Endothelial cell of umbilical vein (primary cell): ENCODE measurements around the gene LLGL2. TPM values are rescaled to one million over a fixed set of nuclear protein-coding genes. Genes with fewer than 3 reads are reported as not detected.

Source experiments
- BruUV-seq: library from RNA; stranded (reverse); fragments of 400-500 nt; replicated peaks from 2 replicates; lab custom pipeline; 2021; lab: Mats Ljungman, UMichigan
- CTCF ChIA-PET: fragments of 300-600, 350-600 bp; sonication (Branson Sonifier 250); formaldehyde crosslinking; loops from one replicate; lab custom pipeline; 2021; ENCODE audit warnings: antibody characterized with exemption, inconsistent platforms; lab: Charles Lee
- POLR2A ChIA-PET: fragments of 300-600, 350-600 bp; sonication (Branson Sonifier 250); formaldehyde crosslinking; loops from one replicate; lab custom pipeline; 2021; ENCODE audit warnings: antibody characterized with exemption, inconsistent platforms; lab: Charles Lee
- DNase-seq: peaks from one replicate; pipeline ENCODE4 v3.0.0-alpha.2; 2011; ENCODE audit warnings: low read depth, low spot score
- FAIRE-seq: peaks from 2 replicates; lab custom pipeline; 2011; peaks lifted over from hg19 to GRCh38; lab: Jason Lieb, UNC
- H2AFZ ChIP-seq: 2 replicates; pipeline ENCODE4 v1.6.0; 2012; ENCODE audit warnings: low read depth, low read length, control low read depth, inconsistent platforms
- H3K27ac ChIP-seq: 2 replicates; pipeline ENCODE4 v1.5.1; 2011; ENCODE audit warnings: low read depth, mild to moderate bottlenecking, control low read depth, low read length, moderate library complexity; ENCODE audit not compliant: insufficient read depth
- H3K27me3 ChIP-seq, 2 experiments: 2 replicates each; pipeline versions ENCODE4 v1.6.0 to v1.6.1; 2011; ENCODE audit warnings: low read length in 2 of 2, mixed read lengths in 1 of 2; ENCODE audit not compliant: control insufficient read depth in 2 of 2, insufficient read depth in 2 of 2
- H3K36me3 ChIP-seq, 2 experiments: 2 replicates in 1 of 2; 3 replicates in 1 of 2; pipeline ENCODE4 v1.5.1; 2011; ENCODE audit warnings: low read length in 2 of 2, mild to moderate bottlenecking in 1 of 2, moderate library complexity in 1 of 2; ENCODE audit not compliant: control insufficient read depth in 2 of 2, insufficient read depth in 2 of 2; ENCODE audit errors: extremely low read depth in 1 of 2
- H3K4me1 ChIP-seq: 3 replicates; pipeline ENCODE4 v1.5.1; 2011; ENCODE audit warnings: mild to moderate bottlenecking, low read length; ENCODE audit not compliant: control insufficient read depth, insufficient read depth; ENCODE audit errors: extremely low read depth
- H3K4me2 ChIP-seq: 2 replicates; pipeline ENCODE4 v1.6.1; 2011; ENCODE audit warnings: low read length, control low read depth, mixed read lengths; ENCODE audit not compliant: insufficient read depth
- H3K4me3 ChIP-seq, 3 experiments: fragments of 200-600 bp in 1 of 3; sonication (generic), shearing (Covaris generic) in 1 of 3; replicated peaks in 1 of 3; 2 replicates each; pipeline ENCODE4 v1.5.1; 2011 to 2016; ENCODE audit warnings: control low read depth in 3 of 3, low read length in 3 of 3, mild to moderate bottlenecking in 2 of 3, inconsistent platforms in 1 of 3, low read depth in 1 of 3, moderate library complexity in 1 of 3; ENCODE audit not compliant: insufficient read depth in 1 of 3
- H3K79me2 ChIP-seq: 2 replicates; pipeline ENCODE4 v1.6.0; 2012; ENCODE audit warnings: low read length, inconsistent platforms; ENCODE audit not compliant: control insufficient read depth, insufficient read depth
- H3K9ac ChIP-seq: replicated peaks from 2 replicates; pipeline ENCODE3; 2011; ENCODE audit warnings: low read length, control low read depth; ENCODE audit not compliant: insufficient read depth; ENCODE audit errors: extremely low read depth
- H3K9me1 ChIP-seq: replicated peaks from 3 replicates; pipeline ENCODE4 v1.6.0; 2011; ENCODE audit warnings: mild to moderate bottlenecking, low read length; ENCODE audit not compliant: control insufficient read depth, insufficient read depth; ENCODE audit errors: extremely low read depth
- H3K9me3 ChIP-seq: replicated peaks from 2 replicates; pipeline ENCODE4 v1.5.1; 2012; ENCODE audit warnings: low read length, inconsistent platforms; ENCODE audit not compliant: control insufficient read depth, insufficient read depth
- H4K20me1 ChIP-seq: replicated peaks from 2 replicates; pipeline ENCODE3; 2011; ENCODE audit warnings: mild to moderate bottlenecking, low read length; ENCODE audit not compliant: control insufficient read depth, insufficient read depth; ENCODE audit errors: extremely low read depth
- EZH2 ChIP-seq: IDR thresholded peaks from 2 replicates; pipeline ENCODE4 v1.6.1; 2012; ENCODE audit warnings: borderline replicate concordance, low read depth, mild to moderate bottlenecking, moderate library complexity, low read length, inconsistent platforms; ENCODE audit not compliant: severe bottlenecking
- FOS ChIP-seq: IDR thresholded peaks from 2 replicates; pipeline ENCODE4 v1.6.1; 2011; ENCODE audit warnings: mild to moderate bottlenecking, low read length, moderate library complexity, borderline replicate concordance; ENCODE audit not compliant: insufficient read depth
- GATA2 ChIP-seq: IDR thresholded peaks from 2 replicates; pipeline ENCODE4 v1.7.0; 2011; ENCODE audit warnings: low read depth, mild to moderate bottlenecking, moderate library complexity, mixed read lengths, low read length; ENCODE audit not compliant: insufficient read length, insufficient read depth
- JUN ChIP-seq: IDR thresholded peaks from 2 replicates; pipeline ENCODE4 v1.6.1; 2011; ENCODE audit warnings: borderline replicate concordance, low read depth; ENCODE audit not compliant: insufficient read length, insufficient read depth
- MAX ChIP-seq: IDR thresholded peaks from 2 replicates; pipeline ENCODE4 v1.6.1; 2011; ENCODE audit not compliant: insufficient read depth, insufficient read length
- MYC ChIP-seq: IDR thresholded peaks from one replicate; pipeline ENCODE4 v1.6.1; 2011; ENCODE audit warnings: mild to moderate bottlenecking, low read depth, low read length
- POLR2A ChIP-seq: IDR thresholded peaks from 2 replicates; pipeline ENCODE4 v1.6.1; 2012; ENCODE audit warnings: low read depth, mild to moderate bottlenecking, control low read depth, low read length
- POLR2AphosphoS5 ChIP-seq: IDR thresholded peaks from 2 replicates; pipeline ENCODE4 v1.6.1; 2012; ENCODE audit warnings: low read depth, mild to moderate bottlenecking, control low read depth, low read length, moderate library complexity; ENCODE audit not compliant: insufficient read depth
- dilution Hi-C: fragments of 300-500 bp; cut with MboI; formaldehyde crosslinking; loops from one replicate; pipeline ENCODE4 v1.15.0; 2019; ENCODE audit warnings: low sequenced_read_pairs; ENCODE audit not compliant: extremely low pct_ligation_motif_present
- intact Hi-C: fragments of 100-400 bp; cut with micrococcal nuclease; formaldehyde crosslinking; loops from one replicate; pipeline ENCODE4 v1.10.0; 2022
- polyA plus RNA-seq, 4 experiments: library from polyadenylated mRNA; depleted of rRNA in 3 of 4; stranded (reverse) in 3 of 4; unstranded in 1 of 4; fragments of >200 nt; gene quantifications; 2 replicates each; pipeline versions ENCODE4 v1.2.1 to v1.2.3, GENCODE V29; 2011 to 2012; ENCODE audit warnings: missing spikeins in 1 of 4
- total RNA-seq: library from RNA; stranded (reverse); gene quantifications from 2 replicates; pipeline ENCODE4 v1.2.3, GENCODE V29; 2021
- TF ChIP-seq, protein P1 (sequence below), 2 donors: IDR thresholded peaks; 1 replicate in 1 of 2; 2 replicates in 1 of 2; pipeline ENCODE4 v1.5.1; 2011; ENCODE audit warnings: low read length in 2 of 2, mild to moderate bottlenecking in 2 of 2, moderate library complexity in 2 of 2, control low read depth in 1 of 2, inconsistent platforms in 1 of 2, low read depth in 1 of 2; ENCODE audit not compliant: insufficient read depth in 1 of 2; ENCODE audit errors: extremely low read depth in 1 of 2

LLGL2 gene
- total and polyA plus RNA-seq, 2 donors (not counting 3 experiments of a cell fraction or from before 2014, with no cell fraction given) = 5.3 to 5.4 TPM

DNA sequence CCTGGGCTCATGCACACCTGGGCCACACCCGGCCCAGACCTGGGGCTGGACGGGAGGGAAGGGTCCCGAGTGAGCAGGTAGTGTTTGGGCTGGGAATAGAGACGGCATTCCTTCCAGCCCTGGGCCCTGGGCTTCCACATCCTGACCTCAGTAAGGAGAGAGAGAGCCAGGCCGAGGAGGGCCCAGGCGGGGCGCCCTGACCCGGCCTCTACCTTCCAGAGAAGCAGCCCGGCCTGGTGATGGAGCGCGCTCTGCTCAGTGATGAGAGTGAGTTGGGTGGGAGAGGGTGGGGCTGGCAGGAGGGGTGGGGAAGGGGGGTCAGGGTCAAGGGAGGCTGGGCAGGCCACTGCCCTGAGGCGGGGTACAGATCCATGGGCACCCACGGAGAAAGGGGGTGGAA is 48.5 kb downstream of the LLGL2 start:
- H3K27ac ChIP-seq = no peak overlapping the region
- H3K27me3 ChIP-seq = no peaks in the 10 kb centered on the region
- POLR2A ChIA-PET = no interaction called here
- no peaks in the 10 kb centered on the region for H3K36me3 ChIP-seq
- FAIRE-seq (no peak), DNase-seq (no peak)
- H3K9ac ChIP-seq = no peak overlapping the region
- H4K20me1 ChIP-seq = no peaks in the 10 kb centered on the region
- H2AFZ ChIP-seq = no peak overlapping the region
- H3K4me3 ChIP-seq = no peak overlapping the region
- BruUV-seq = no TSS peak
- TF ChIP-seq POLR2A (no peak), GATA2 (no peak), JUN (no peak), FOS (no peak), EZH2 (no peak), MYC (no peak), POLR2AphosphoS5 (no peak), MAX (no peak)
- TF ChIP-seq, protein P1, sequence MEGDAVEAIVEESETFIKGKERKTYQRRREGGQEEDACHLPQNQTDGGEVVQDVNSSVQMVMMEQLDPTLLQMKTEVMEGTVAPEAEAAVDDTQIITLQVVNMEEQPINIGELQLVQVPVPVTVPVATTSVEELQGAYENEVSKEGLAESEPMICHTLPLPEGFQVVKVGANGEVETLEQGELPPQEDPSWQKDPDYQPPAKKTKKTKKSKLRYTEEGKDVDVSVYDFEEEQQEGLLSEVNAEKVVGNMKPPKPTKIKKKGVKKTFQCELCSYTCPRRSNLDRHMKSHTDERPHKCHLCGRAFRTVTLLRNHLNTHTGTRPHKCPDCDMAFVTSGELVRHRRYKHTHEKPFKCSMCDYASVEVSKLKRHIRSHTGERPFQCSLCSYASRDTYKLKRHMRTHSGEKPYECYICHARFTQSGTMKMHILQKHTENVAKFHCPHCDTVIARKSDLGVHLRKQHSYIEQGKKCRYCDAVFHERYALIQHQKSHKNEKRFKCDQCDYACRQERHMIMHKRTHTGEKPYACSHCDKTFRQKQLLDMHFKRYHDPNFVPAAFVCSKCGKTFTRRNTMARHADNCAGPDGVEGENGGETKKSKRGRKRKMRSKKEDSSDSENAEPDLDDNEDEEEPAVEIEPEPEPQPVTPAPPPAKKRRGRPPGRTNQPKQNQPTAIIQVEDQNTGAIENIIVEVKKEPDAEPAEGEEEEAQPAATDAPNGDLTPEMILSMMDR (IDR thresholded peaks at IDR 0.05; ENCODE audit: extremely low read depth in 1 of 2, insufficient read depth in 1 of 2, low read depth in 1 of 2, low read length in 2 of 2) = no peak
- CTCF ChIA-PET = no interaction called here
- H3K79me2 ChIP-seq = no peaks in the 10 kb centered on the region
- intact Hi-C loops (no loop called here), dilution Hi-C loops (no loop called here)
- H3K9me3 ChIP-seq = no peaks in the 10 kb centered on the region
- H3K4me2 ChIP-seq = no peak overlapping the region
- no peaks in the 10 kb centered on the region for H3K9me1 ChIP-seq
- peaks cover 9% of the 10 kb centered on the region for H3K4me1 ChIP-seq
